Measurements from ENCODE around the gene LRRFIP2. TPM values are rescaled to one million over a fixed set of nuclear protein-coding genes. Genes with fewer than 3 reads are reported as not detected.
A peak's percentile ranks its signal among the peaks of the same experiment; 100 is the strongest.

Gene LRRFIP2
- total RNA-seq, 4 donors from 2014 or later, result 152 to 166 (median 152) TPM

GRCh38 chr3:37140899-37141541 is 33.4 kb downstream of the LRRFIP2 start:
- no peaks in the 10 kb centered on the region for H3K9me3 ChIP-seq
- H3K4me3 ChIP-seq, result no peak overlapping the region
- H3K36me3 ChIP-seq, result peaks cover 0 to 21% (median 0%) of the 10 kb centered on the region in 3 donors
- no peak overlapping the region for H3K27ac ChIP-seq
- TF ChIP-seq CTCF (IDR thresholded peaks at IDR 0.05), result no peak
- no peak for TF ChIP-seq POLR2A (IDR thresholded peaks at IDR 0.05)
- DNase-seq, result no peak
- peaks cover 0 to 33% (median 0%) of the 10 kb centered on the region in 4 donors for H3K4me1 ChIP-seq
- H3K27me3 ChIP-seq, result no peaks in the 10 kb centered on the region

GRCh38 chr3:37139567-37140052 is 34.8 kb downstream of the LRRFIP2 start:
- Histone ChIP-seq H3K9me3 (no peaks in the 10 kb centered on the region), H3K4me3 (no peak overlapping the region), H3K27ac (peak overlapping the region in 2 of 4 donors; percentile 55 to 78), H3K36me3 (peaks cover 0 to 21% (median 0%) of the 10 kb centered on the region in 3 donors), H3K27me3 (no peaks in the 10 kb centered on the region), H3K4me1 (peaks cover 0 to 27% (median 0%) of the 10 kb centered on the region in 4 donors)
- peak in 1 of 3 donors; percentile 75 for DNase-seq
- TF ChIP-seq POLR2A (IDR thresholded peaks at IDR 0.05) (peak in 1 of 2 donors; percentile 18), CTCF (IDR thresholded peaks at IDR 0.05) (no peak)

- Histone ChIP-seq H3K27ac (peak overlapping the region in 2 of 4 donors; percentile 55 to 78), H3K9me3 (no peaks in the 10 kb centered on the region), H3K36me3 (peaks cover 0 to 19% (median 0%) of the 10 kb centered on the region in 3 donors), H3K4me3 (no peak overlapping the region), H3K27me3 (no peaks in the 10 kb centered on the region), H3K4me1 (peaks cover 0 to 27% (median 0%) of the 10 kb centered on the region in 4 donors)
- no peak for DNase-seq
- TF ChIP-seq POLR2A (IDR thresholded peaks at IDR 0.05) (no peak), CTCF (IDR thresholded peaks at IDR 0.05) (no peak)
Observed at GRCh38 chr3:37138816-37139215, 35.6 kb downstream of the LRRFIP2 start.

- no peak for TF ChIP-seq CTCF (IDR thresholded peaks at IDR 0.05)
- TF ChIP-seq POLR2A (IDR thresholded peaks at IDR 0.05), result no peak
- Histone ChIP-seq H3K27me3 (no peaks in the 10 kb centered on the region), H3K9me3 (no peaks in the 10 kb centered on the region), H3K4me1 (peaks cover 0 to 34% (median 0%) of the 10 kb centered on the region in 4 donors), H3K27ac (no peak overlapping the region), H3K4me3 (no peak overlapping the region), H3K36me3 (peaks cover 0 to 7% (median 0%) of the 10 kb centered on the region in 3 donors)
- no peak for DNase-seq
Observed at GRCh38 chr3:37137516-37137915, 36.9 kb downstream of the LRRFIP2 start.

GRCh38 chr3:37136067-37136466 is 38.3 kb downstream of the LRRFIP2 start:
- DNase-seq, result no peak
- H3K27me3 ChIP-seq, result no peaks in the 10 kb centered on the region
- no peak for TF ChIP-seq POLR2A (IDR thresholded peaks at IDR 0.05)
- TF ChIP-seq CTCF (IDR thresholded peaks at IDR 0.05), result no peak
- H3K36me3 ChIP-seq, result no peaks in the 10 kb centered on the region
- H3K9me3 ChIP-seq, result no peaks in the 10 kb centered on the region
- no peak overlapping the region for H3K4me3 ChIP-seq
- peaks cover 0 to 43% (median 0%) of the 10 kb centered on the region in 4 donors for H3K4me1 ChIP-seq
- H3K27ac ChIP-seq, result no peak overlapping the region
